ENCODE data around the gene PRPS1L1. TPM values are rescaled to one million over a fixed set of nuclear protein-coding genes. Genes with fewer than 3 reads are reported as not detected.

PRPS1L1 gene
- polyA plus RNA-seq, 3 donors: not detected

- no peak overlapping the region for H3K4me3 ChIP-seq (replicated peaks in 1 of 3; ENCODE audit: low read depth in 2 of 3, low read length in 3 of 3)
- no peaks in the 10 kb centered on the region for H3K27me3 ChIP-seq (ENCODE audit: control insufficient read depth in 2 of 2, insufficient read depth in 2 of 2, low read length in 2 of 2)
- TF ChIP-seq CTCF (IDR thresholded peaks at IDR 0.05): no peak
- H3K27ac ChIP-seq (ENCODE audit: low read depth in 1 of 2, low read length in 2 of 2): no peak overlapping the region
- no peak overlapping the region for H3K9ac ChIP-seq (ENCODE audit: insufficient read depth, low read length, poor library complexity, severe bottlenecking)
- Mint-ChIP-seq H3K4me3 (no peak overlapping the region), H3K4me1 (no peaks in the 10 kb centered on the region), H3K36me3 (no peaks in the 10 kb centered on the region), H3K27me3 (ENCODE audit: low read depth in 3 of 3) (peaks cover 0 to 1% (median 0%) of the 10 kb centered on the region in 3 donors), H3K27ac (no peak overlapping the region), H3K9me3 (no peaks in the 10 kb centered on the region)
- no peaks in the 10 kb centered on the region for H3K36me3 ChIP-seq (replicated peaks in 1 of 2; ENCODE audit: control insufficient read depth in 1 of 2, insufficient read depth in 2 of 2, low read length in 2 of 2)
- no peaks in the 10 kb centered on the region for H3K4me1 ChIP-seq (ENCODE audit: control insufficient read depth in 1 of 2, insufficient read depth in 2 of 2, low read length in 2 of 2)
- no peaks in the 10 kb centered on the region for H3K79me2 ChIP-seq (ENCODE audit: insufficient read depth, low read length)
- no peak overlapping the region for H3K4me2 ChIP-seq (replicated peaks; ENCODE audit: extremely low read depth, low read length, poor library complexity, severe bottlenecking)
- no peaks in the 10 kb centered on the region for H4K20me1 ChIP-seq (ENCODE audit: insufficient read depth, low read length)
- 77% methylated on average over 3 of the region's 5 CpGs for WGBS (ENCODE audit: insufficient coverage)
- DNase-seq: no peak
- intact Hi-C loops (cut with micrococcal nuclease): loop anchor here in 1 of 2 donors (5.0 kb wide), 1 partner anchor 284 kb away; no protein-coding TSS in a partner anchor
- H3K9me3 ChIP-seq (replicated peaks in 1 of 2; ENCODE audit: control insufficient read depth in 1 of 2, insufficient read depth in 1 of 2, low read length in 2 of 2): no peaks in the 10 kb centered on the region
- no peak overlapping the region for H2AFZ ChIP-seq (ENCODE audit: insufficient read depth, low read depth, low read length, poor library complexity, severe bottlenecking)
Observed at GRCh38 chr7:18063149-18063901, 35.7 kb upstream of the PRPS1L1 start.

- no peaks in the 10 kb centered on the region for H3K9me3 ChIP-seq (replicated peaks in 1 of 2; ENCODE audit: control insufficient read depth in 1 of 2, insufficient read depth in 1 of 2, low read length in 2 of 2)
- DNase-seq: no peak
- no peaks in the 10 kb centered on the region for H3K4me1 ChIP-seq (ENCODE audit: control insufficient read depth in 1 of 2, insufficient read depth in 2 of 2, low read length in 2 of 2)
- no peaks in the 10 kb centered on the region for H3K27me3 ChIP-seq (ENCODE audit: control insufficient read depth in 2 of 2, insufficient read depth in 2 of 2, low read length in 2 of 2)
- H3K4me3 Mint-ChIP-seq: no peak overlapping the region
- H3K4me3 ChIP-seq (replicated peaks in 1 of 3; ENCODE audit: low read depth in 2 of 3, low read length in 3 of 3): no peak overlapping the region
- no peaks in the 10 kb centered on the region for H3K4me1 Mint-ChIP-seq
- no peaks in the 10 kb centered on the region for H4K20me1 ChIP-seq (ENCODE audit: insufficient read depth, low read length)
- intact Hi-C loops (cut with micrococcal nuclease): no loop called here
- H3K36me3 Mint-ChIP-seq: no peaks in the 10 kb centered on the region
- no peak overlapping the region for H3K4me2 ChIP-seq (replicated peaks; ENCODE audit: extremely low read depth, low read length, poor library complexity, severe bottlenecking)
- H3K9me3 Mint-ChIP-seq: peaks cover 0 to 2% (median 0%) of the 10 kb centered on the region in 7 donors
- H3K36me3 ChIP-seq (replicated peaks in 1 of 2; ENCODE audit: control insufficient read depth in 1 of 2, insufficient read depth in 2 of 2, low read length in 2 of 2): no peaks in the 10 kb centered on the region
- peaks cover 0 to 2% (median 0%) of the 10 kb centered on the region in 3 donors for H3K27me3 Mint-ChIP-seq (ENCODE audit: low read depth in 3 of 3)
- TF ChIP-seq CTCF (IDR thresholded peaks at IDR 0.05): no peak
- H3K79me2 ChIP-seq (ENCODE audit: insufficient read depth, low read length): no peaks in the 10 kb centered on the region
- H3K27ac Mint-ChIP-seq: no peak overlapping the region
- no peak overlapping the region for H3K27ac ChIP-seq (ENCODE audit: low read depth in 1 of 2, low read length in 2 of 2)
- no peak overlapping the region for H3K9ac ChIP-seq (ENCODE audit: insufficient read depth, low read length, poor library complexity, severe bottlenecking)
- WGBS (ENCODE audit: insufficient coverage): 100% methylated on average over 3 of the region's 4 CpGs
- no peak overlapping the region for H2AFZ ChIP-seq (ENCODE audit: insufficient read depth, low read depth, low read length, poor library complexity, severe bottlenecking)
Observed at GRCh38 chr7:18059171-18059570, 31.5 kb upstream of the PRPS1L1 start.
